IPS-18a (cell line): ENCODE measurements around the gene CD52.
A peak's percentile ranks its signal among the peaks of the same experiment; 100 is the strongest.

Source experiments
- H3K27ac ChIP-seq: one replicate; pipeline ENCODE4 v1.5.1; 2013; ENCODE audit warnings: low read length
- H3K27me3 ChIP-seq: one replicate; pipeline ENCODE4 v1.6.1; 2013; ENCODE audit warnings: mild to moderate bottlenecking, low read length; ENCODE audit not compliant: control insufficient read depth, insufficient read depth
- H3K36me3 ChIP-seq: one replicate; pipeline ENCODE4 v1.6.1; 2013; ENCODE audit warnings: low read depth, low read length; ENCODE audit not compliant: control insufficient read depth
- H3K4me1 ChIP-seq: one replicate; pipeline ENCODE4 v1.6.1; 2013; ENCODE audit warnings: low read depth, low read length; ENCODE audit not compliant: control insufficient read depth
- H3K4me3 ChIP-seq: one replicate; pipeline ENCODE4 v1.5.1; 2013; ENCODE audit warnings: low read length
- H3K9ac ChIP-seq: one replicate; pipeline ENCODE4 v1.6.1; 2013; ENCODE audit warnings: mild to moderate bottlenecking, low read length, moderate library complexity
- H3K9me3 ChIP-seq: one replicate; pipeline ENCODE4 v1.6.1; 2013; ENCODE audit warnings: low read depth, low read length; ENCODE audit not compliant: control insufficient read depth

Gene CD52

DNA sequence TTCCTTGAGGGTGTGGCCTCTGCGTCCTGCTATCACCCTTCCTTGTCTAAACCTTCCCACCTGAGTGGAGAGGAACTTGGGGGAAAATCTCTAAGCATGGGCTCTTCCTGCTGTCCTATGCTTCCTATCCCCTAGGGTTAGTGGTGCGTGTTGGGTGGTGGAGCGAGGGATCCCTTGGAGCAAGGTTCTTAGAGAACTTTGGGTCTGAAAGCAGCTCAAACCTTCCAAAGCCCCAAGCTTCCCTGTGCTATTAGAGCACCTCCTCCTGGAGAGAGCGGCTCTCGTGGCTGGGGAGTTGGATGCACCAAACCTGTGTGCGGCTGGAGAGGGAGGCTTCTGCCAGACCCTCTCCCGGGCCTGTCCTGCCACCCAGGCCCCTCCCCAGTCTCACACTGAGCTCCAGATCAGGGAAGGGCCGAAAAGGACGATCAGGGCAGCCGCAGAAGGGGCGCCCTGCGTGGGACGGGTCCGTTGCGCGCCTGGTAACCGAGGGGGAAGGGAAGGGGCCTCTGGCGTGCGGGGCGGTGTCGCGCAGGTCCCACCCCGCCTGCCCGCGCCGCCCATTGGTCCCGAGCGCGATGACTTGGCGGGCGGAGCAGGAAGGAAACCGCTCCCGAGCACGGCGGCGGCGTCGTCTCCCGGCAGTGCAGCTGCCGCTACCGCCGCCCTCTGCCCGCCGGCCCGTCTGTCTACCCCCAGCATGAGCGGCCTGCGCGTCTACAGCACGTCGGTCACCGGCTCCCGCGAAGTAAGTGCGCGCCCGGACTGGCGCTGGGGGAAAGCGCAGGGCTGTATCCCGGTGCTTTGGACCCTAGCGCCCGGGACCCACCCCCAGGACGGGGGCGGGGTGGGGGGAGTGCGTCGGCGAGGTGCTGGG is 38.1 kb upstream of the CD52 start, which contains the start of gene SH3BGRL3:
SH3BGRL3 (plus strand) TSS at position 631 of the 877 bp plus-strand sequence; CDS start at position 701, 70 bp downstream.
- no peak within 1 kb of the TSS for H3K27ac ChIP-seq
- H3K36me3 ChIP-seq = peaks cover 24% of the 10 kb centered on the region
- H3K4me3 ChIP-seq = peak within 1 kb of the TSS; percentile 70
- peaks cover 25% of the 10 kb centered on the region for H3K4me1 ChIP-seq
- no peaks in the 10 kb centered on the region for H3K27me3 ChIP-seq
- H3K9me3 ChIP-seq = no peaks in the 10 kb centered on the region
- peak within 1 kb of the TSS; percentile 59 for H3K9ac ChIP-seq

- peak overlapping the region; percentile 70 for H3K4me3 ChIP-seq
- no peak overlapping the region for H3K27ac ChIP-seq
These were observed 37.3 kb upstream of the CD52 start for GRCh38 chr1:26280333-26281042.

DNA sequence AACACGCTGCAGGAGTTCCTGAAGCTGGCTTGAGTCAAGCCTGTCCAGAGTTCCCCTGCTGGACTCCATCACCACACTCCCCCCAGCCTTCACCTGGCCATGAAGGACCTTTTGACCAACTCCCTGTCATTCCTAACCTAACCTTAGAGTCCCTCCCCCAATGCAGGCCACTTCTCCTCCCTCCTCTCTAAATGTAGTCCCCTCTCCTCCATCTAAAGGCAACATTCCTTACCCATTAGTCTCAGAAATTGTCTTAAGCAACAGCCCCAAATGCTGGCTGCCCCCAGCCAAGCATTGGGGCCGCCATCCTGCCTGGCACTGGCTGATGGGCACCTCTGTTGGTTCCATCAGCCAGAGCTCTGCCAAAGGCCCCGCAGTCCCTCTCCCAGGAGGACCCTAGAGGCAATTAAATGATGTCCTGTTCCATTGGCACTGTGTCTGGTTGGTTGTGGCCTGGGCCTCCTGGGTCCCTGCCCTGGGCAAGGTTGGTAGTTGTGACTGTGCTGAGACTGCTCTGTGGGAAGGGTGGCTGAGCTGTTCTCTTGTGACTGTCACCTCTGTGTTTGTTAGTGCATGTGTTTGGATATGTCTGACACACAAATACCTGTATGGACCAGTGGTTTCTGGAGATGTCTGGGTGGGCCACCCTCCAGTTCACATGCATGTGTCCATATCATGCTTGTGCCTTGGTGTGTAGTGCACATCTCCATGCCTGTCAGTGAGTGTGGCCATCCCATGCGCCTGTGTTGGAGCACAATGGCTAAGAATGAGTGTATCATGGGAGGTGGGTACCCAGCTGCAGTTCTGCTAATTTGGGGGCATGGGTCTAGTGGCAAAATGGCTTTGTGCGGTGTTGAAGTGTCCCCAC is 36.4 kb upstream of the CD52 start:
- H3K27ac ChIP-seq = no peak overlapping the region
- H3K9me3 ChIP-seq = no peaks in the 10 kb centered on the region
- peak overlapping the region; percentile 10 for H3K9ac ChIP-seq
- peaks cover 28% of the 10 kb centered on the region for H3K4me1 ChIP-seq
- H3K27me3 ChIP-seq = no peaks in the 10 kb centered on the region
- H3K36me3 ChIP-seq = peaks cover 17% of the 10 kb centered on the region
- peak overlapping the region; percentile 70 for H3K4me3 ChIP-seq

More at GRCh38 chr1:26280333-26281042, 37.3 kb upstream of the CD52 start:
- Histone ChIP-seq H3K4me1 (peaks cover 28% of the 10 kb centered on the region), H3K9ac (peak overlapping the region; percentile 59), H3K27me3 (no peaks in the 10 kb centered on the region), H3K9me3 (no peaks in the 10 kb centered on the region), H3K36me3 (peaks cover 21% of the 10 kb centered on the region)

DNA sequence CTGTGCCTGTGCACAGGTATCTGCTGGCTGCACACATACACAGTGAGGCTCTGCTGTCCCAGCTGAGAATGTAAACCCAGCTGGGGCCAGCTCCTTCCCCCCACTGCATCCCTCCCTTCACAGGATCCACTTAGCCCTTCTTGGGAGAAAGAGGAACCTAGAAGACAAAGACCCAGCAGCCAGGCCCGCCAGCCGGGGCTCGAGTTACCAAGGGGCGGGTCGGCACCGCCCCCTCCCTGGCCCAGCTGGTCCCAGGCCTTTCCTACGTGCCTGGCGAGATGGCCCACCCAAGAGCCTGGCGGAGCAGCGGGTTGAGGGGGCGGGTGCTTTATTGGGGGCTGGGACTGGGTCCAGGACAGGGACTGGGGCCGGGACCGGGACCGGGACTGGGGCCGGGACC is 35.8 kb upstream of the CD52 start:
- H3K9me3 ChIP-seq = no peaks in the 10 kb centered on the region
- H3K4me1 ChIP-seq = peaks cover 28% of the 10 kb centered on the region
- peaks cover 11% of the 10 kb centered on the region for H3K36me3 ChIP-seq
- peak overlapping the region; percentile 34 for H3K9ac ChIP-seq
- peak overlapping the region; percentile 11 for H3K4me3 ChIP-seq
- H3K27ac ChIP-seq = no peak overlapping the region
- H3K27me3 ChIP-seq = no peaks in the 10 kb centered on the region

GRCh38 chr1:26282401-26282918 is 35.3 kb upstream of the CD52 start:
- Histone ChIP-seq H3K27me3 (no peaks in the 10 kb centered on the region), H3K4me1 (peaks cover 28% of the 10 kb centered on the region), H3K27ac (no peak overlapping the region), H3K9ac (peak overlapping the region; percentile 34), H3K36me3 (peaks cover 6% of the 10 kb centered on the region), H3K4me3 (peak overlapping the region; percentile 11), H3K9me3 (no peaks in the 10 kb centered on the region)

- Histone ChIP-seq H3K27me3 (no peaks in the 10 kb centered on the region), H3K4me3 (no peak overlapping the region), H3K27ac (no peak overlapping the region), H3K4me1 (peaks cover 28% of the 10 kb centered on the region), H3K9ac (no peak overlapping the region), H3K9me3 (no peaks in the 10 kb centered on the region), H3K36me3 (no peaks in the 10 kb centered on the region)
These were observed 34.4 kb upstream of the CD52 start for GRCh38 chr1:26283279-26283853.

DNA sequence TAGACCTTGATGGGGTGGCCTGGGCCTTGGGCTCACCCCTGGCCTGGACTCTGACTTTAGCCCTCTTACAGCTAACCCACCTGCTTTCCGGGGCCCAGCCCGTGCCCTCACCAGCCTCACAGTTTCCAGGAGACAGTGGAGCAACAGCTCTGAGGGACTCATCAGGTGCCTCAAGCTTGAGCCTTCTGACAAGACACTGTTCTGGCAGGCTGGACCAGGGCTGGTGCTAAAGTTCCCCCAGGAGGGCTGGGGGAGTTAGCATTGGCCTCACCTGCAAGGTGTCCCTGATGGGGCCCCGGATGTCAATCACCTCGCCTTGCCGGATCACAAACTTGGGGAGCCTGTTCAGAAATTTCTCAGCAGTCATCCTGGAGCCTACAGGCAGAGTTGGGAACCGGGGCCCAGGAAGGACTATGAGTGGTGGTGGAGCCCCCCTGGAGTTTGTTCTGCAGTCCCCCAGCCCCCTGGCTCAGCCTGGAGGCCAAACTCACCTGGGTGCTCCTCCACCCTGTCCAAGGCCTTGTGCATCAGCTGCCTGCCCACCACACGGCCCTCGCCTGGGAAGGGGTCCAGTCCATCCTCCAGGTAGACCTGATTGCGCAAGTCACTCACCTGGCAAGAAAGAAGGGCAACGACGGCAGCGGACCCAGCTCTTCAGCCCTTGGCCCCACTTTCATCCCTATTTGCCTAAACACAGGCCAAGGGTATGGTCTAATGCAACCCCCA is 33.7 kb upstream of the CD52 start:
- H3K9ac ChIP-seq = no peak overlapping the region
- H3K4me1 ChIP-seq = peaks cover 25% of the 10 kb centered on the region
- no peaks in the 10 kb centered on the region for H3K27me3 ChIP-seq
- no peak overlapping the region for H3K4me3 ChIP-seq
- H3K36me3 ChIP-seq = no peaks in the 10 kb centered on the region
- H3K27ac ChIP-seq = no peak overlapping the region
- H3K9me3 ChIP-seq = no peaks in the 10 kb centered on the region

GRCh38 chr1:26284597-26285347 is 33.0 kb upstream of the CD52 start:
- no peaks in the 10 kb centered on the region for H3K9me3 ChIP-seq
- no peak overlapping the region for H3K4me3 ChIP-seq
- H3K9ac ChIP-seq = no peak overlapping the region
- no peaks in the 10 kb centered on the region for H3K36me3 ChIP-seq
- no peak overlapping the region for H3K27ac ChIP-seq
- peaks cover 20% of the 10 kb centered on the region for H3K4me1 ChIP-seq
- H3K27me3 ChIP-seq = no peaks in the 10 kb centered on the region

- H3K27me3 ChIP-seq = no peaks in the 10 kb centered on the region
- no peak overlapping the region for H3K27ac ChIP-seq
- no peak overlapping the region for H3K9ac ChIP-seq
- H3K36me3 ChIP-seq = no peaks in the 10 kb centered on the region
- H3K4me1 ChIP-seq = peaks cover 27% of the 10 kb centered on the region
- no peak overlapping the region for H3K4me3 ChIP-seq
- H3K9me3 ChIP-seq = no peaks in the 10 kb centered on the region
These were observed 32.2 kb upstream of the CD52 start for GRCh38 chr1:26285366-26286063.
